ENCODE results near the gene HSPG2. TPM values are rescaled to one million over a fixed set of nuclear protein-coding genes. Genes with fewer than 3 reads are reported as not detected.

Gene HSPG2
- total RNA-seq, 1 donor from 2014 or later: 656 TPM

DNA sequence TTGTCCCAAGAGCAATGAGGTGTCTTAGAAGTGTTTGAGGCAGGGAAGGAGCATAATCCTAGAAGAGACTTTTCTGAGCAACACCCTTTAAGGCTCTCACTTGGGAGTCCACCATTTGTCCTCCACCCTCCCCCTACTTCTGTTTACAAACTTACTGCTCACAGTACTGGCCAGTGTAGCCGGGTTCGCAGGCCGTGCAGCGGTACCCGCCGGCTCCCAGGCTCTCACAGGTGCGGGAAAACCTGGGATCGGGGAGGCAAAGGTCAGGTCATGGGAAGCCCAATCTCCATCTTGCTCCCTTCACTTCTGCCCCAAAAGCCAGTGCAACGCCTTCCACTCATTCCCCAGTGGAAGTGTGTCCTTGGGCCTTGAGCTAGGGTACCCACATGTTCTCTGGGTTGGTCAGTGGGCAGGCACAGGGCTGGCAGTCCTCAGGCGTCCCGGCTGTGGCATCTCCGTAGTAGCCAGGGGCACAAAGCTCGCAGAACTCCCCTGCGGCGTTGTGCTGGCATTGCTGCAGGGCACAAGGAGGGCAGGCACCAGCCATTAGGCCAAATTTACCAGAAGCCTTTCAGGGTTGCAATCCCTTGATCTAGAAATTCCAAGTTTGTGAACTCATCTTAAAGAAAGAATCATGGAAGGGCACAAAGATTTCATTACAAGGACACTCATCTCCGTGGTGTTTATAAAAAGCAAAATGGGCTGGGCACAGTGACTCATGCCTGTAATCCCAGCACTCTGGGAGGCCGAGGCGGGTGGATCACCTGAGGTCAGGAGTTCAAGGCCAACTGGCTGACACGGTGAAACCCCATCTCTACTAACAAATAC, 75.3 kb downstream of the HSPG2 start:
- no peak for DNase-seq (ENCODE audit: low spot score, unreplicated experiment)
- no peaks in the 10 kb centered on the region for H3K27me3 Mint-ChIP-seq
- H3K4me3 Mint-ChIP-seq (ENCODE audit: low read depth): no peak overlapping the region
- TF ChIP-seq, protein P1, sequence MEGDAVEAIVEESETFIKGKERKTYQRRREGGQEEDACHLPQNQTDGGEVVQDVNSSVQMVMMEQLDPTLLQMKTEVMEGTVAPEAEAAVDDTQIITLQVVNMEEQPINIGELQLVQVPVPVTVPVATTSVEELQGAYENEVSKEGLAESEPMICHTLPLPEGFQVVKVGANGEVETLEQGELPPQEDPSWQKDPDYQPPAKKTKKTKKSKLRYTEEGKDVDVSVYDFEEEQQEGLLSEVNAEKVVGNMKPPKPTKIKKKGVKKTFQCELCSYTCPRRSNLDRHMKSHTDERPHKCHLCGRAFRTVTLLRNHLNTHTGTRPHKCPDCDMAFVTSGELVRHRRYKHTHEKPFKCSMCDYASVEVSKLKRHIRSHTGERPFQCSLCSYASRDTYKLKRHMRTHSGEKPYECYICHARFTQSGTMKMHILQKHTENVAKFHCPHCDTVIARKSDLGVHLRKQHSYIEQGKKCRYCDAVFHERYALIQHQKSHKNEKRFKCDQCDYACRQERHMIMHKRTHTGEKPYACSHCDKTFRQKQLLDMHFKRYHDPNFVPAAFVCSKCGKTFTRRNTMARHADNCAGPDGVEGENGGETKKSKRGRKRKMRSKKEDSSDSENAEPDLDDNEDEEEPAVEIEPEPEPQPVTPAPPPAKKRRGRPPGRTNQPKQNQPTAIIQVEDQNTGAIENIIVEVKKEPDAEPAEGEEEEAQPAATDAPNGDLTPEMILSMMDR (IDR thresholded peaks at IDR 0.05; ENCODE audit: unreplicated experiment): no peak
- peaks cover 5% of the 10 kb centered on the region for H3K4me1 Mint-ChIP-seq (ENCODE audit: low read depth)
- peaks cover 30% of the 10 kb centered on the region for H3K36me3 Mint-ChIP-seq (ENCODE audit: insufficient read depth)
- H3K9me3 Mint-ChIP-seq (ENCODE audit: low read depth): no peaks in the 10 kb centered on the region
- H3K27ac Mint-ChIP-seq: peak overlapping the region; percentile 62

DNA sequence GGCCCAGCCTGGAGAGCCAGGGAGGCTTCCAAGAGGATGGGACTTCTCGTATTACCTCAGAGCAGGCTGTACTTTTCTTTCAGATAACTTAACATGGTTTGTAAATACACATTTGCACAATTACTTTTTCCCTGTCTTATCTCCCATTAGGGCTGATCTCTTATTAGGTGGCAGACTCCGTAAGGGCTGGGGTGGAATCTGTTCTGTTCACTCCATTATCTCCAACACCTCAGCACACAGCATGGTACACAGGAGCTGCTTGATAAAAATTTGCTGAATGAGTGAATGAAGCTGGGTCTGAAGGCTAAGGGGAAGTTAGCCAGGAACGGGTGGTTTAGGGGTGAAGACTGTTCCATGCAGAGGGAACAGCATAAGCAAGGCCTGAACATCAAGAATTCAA, 76.1 kb downstream of the HSPG2 start:
- no peak for DNase-seq (ENCODE audit: low spot score, unreplicated experiment)
- peak overlapping the region; percentile 62 for H3K27ac Mint-ChIP-seq
- H3K4me3 Mint-ChIP-seq (ENCODE audit: low read depth): no peak overlapping the region
- no peaks in the 10 kb centered on the region for H3K27me3 Mint-ChIP-seq
- TF ChIP-seq, protein P1 (IDR thresholded peaks at IDR 0.05; ENCODE audit: unreplicated experiment): no peak
- H3K4me1 Mint-ChIP-seq (ENCODE audit: low read depth): peaks cover under 1% of the 10 kb centered on the region
- H3K36me3 Mint-ChIP-seq (ENCODE audit: insufficient read depth): peaks cover 33% of the 10 kb centered on the region
- H3K9me3 Mint-ChIP-seq (ENCODE audit: low read depth): no peaks in the 10 kb centered on the region

DNA sequence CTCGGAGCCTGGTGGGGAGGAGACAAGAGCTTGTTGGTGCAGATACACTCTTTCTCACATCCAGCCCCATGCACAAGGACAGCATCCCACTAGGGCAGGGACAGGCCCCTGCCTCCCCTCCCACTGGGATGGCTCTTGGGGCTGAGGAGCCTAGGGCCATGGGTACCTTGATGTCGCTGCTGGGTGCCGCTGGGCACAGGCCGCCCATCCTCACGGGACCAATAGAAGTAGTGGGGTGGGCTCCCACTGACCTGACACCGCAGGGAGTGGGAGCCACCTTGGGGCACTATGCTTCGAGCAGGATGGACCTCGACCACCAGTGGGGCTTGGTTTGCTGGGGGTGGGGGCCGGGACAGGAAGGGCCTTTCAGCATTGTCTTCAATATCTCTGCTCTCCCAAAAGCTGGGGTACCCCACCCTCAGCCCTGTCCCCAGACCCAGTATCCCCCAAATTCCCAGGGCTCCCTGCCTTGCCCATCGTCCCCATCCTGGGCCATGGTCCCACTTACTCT, 77.4 kb downstream of the HSPG2 start:
- H3K36me3 Mint-ChIP-seq (ENCODE audit: insufficient read depth): peaks cover 32% of the 10 kb centered on the region
- no peak overlapping the region for H3K4me3 Mint-ChIP-seq (ENCODE audit: low read depth)
- H3K27ac Mint-ChIP-seq: no peak overlapping the region
- H3K4me1 Mint-ChIP-seq (ENCODE audit: low read depth): peaks cover 2% of the 10 kb centered on the region
- TF ChIP-seq, protein P1 (IDR thresholded peaks at IDR 0.05; ENCODE audit: unreplicated experiment): no peak
- H3K27me3 Mint-ChIP-seq: no peaks in the 10 kb centered on the region
- H3K9me3 Mint-ChIP-seq (ENCODE audit: low read depth): no peaks in the 10 kb centered on the region
- DNase-seq (ENCODE audit: low spot score, unreplicated experiment): no peak

DNA sequence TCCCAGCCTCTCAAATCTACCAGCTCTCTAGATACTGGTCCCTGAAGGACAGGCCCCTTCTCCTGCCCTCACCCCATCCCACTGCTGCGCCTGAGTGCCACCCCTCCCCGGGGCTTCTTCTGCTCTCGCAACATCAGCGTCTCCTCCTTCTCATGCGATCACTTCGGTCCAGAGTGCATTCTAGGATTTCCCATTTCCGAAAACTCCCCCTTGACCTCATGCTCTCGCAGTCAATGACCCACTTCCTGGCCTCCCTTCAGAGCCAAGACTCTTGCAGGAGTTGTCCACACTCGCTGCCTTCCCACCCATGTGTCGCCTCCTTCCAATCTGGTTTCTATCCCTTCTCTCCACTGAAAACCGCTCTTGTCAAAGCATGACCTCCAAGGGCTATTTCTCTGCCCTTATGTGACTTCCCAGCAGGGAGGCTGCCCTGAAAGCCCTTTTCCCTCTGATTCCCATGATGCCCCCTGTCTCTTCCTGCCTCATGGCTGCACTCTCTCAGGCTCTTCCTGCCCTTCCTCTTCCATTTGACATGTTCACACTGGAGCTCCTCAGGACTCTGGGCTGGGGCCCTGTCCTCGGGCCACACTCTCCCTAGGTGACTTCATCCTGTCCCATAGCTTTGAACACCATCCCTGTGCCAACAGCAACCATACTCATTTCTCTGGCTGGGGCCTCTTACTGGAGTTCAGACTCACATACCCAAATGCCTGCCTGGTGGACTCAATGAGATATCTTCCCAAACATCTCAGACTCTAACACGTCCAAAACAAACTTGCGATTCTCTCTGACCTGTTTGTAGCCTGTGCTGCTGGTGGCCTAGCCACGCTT, 79.1 kb downstream of the HSPG2 start:
- H3K9me3 Mint-ChIP-seq (ENCODE audit: low read depth): no peaks in the 10 kb centered on the region
- H3K4me1 Mint-ChIP-seq (ENCODE audit: low read depth): peaks cover 2% of the 10 kb centered on the region
- no peaks in the 10 kb centered on the region for H3K27me3 Mint-ChIP-seq
- DNase-seq (ENCODE audit: low spot score, unreplicated experiment): no peak
- TF ChIP-seq, protein P1 (IDR thresholded peaks at IDR 0.05; ENCODE audit: unreplicated experiment): no peak
- peak overlapping the region; percentile 89 for H3K27ac Mint-ChIP-seq
- no peak overlapping the region for H3K4me3 Mint-ChIP-seq (ENCODE audit: low read depth)
- peaks cover 31% of the 10 kb centered on the region for H3K36me3 Mint-ChIP-seq (ENCODE audit: insufficient read depth)

DNA sequence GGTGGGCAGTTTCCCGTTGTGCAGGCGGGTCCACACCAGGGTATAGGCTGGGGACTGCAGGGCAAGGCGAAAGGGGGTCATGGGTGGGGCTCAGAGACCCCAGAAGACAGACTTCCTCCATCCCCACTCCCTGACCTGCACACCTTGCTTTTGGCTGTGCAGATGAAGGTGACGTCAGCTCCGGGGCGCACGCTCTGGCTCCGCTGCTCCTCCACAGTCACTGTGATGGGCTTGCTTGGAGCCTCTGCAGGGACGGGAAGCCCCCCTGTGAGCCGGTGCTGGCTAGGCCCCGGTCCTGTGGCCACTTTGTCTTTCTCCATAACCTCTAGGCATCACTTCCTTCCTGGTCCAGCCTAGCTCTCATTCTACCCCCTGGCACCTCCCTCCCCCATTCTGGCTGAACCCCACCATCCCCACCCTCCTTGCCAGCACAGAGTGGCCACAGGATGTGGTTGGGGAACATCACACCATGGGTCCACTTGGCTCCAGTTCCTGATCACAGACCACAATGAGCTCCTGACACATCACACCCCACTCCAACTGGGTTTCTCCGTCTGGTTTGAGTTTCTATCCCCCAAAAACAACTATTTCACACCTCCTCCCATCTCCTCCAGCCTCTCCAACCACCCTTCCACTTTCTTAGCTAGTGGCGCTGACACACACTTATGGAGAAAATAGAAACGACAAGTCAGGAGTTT, 79.8 kb downstream of the HSPG2 start:
- Mint-ChIP-seq H3K36me3 (ENCODE audit: insufficient read depth) (peaks cover 30% of the 10 kb centered on the region), H3K4me1 (ENCODE audit: low read depth) (peaks cover 2% of the 10 kb centered on the region), H3K27ac (peak overlapping the region; percentile 89)

More for the DNA sequence above, 79.8 kb downstream of the HSPG2 start:
- Mint-ChIP-seq H3K27me3 (no peaks in the 10 kb centered on the region), H3K9me3 (ENCODE audit: low read depth) (no peaks in the 10 kb centered on the region), H3K4me3 (ENCODE audit: low read depth) (no peak overlapping the region)
- TF ChIP-seq, protein P1 (IDR thresholded peaks at IDR 0.05; ENCODE audit: unreplicated experiment): no peak
- no peak for DNase-seq (ENCODE audit: low spot score, unreplicated experiment)
